ENCODE measurements around the gene TMEM117. TPM values are rescaled to one million over a fixed set of nuclear protein-coding genes. Genes with fewer than 3 reads are reported as not detected.

TMEM117 gene
- total RNA-seq, 2 donors from 2014 or later: 2.8 to 4.2 TPM

DNA sequence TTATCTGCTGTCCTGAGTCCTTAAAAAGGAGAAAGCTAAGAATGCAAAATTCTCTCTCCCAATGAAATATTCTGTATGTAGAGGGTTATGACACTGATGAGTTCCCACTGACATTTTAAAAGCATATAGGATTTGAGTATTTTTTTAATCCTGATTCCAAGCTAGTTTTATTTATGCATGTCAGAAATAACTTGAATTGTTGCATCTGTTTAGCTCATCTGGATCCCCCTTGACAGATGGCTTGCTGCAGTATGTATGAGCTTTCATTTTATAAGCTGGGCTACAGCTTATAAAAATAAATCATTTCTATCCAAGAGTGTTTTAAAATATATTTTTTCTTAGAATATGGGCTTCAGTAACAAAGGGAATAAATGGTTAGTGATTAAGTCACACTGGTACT lies 545.0 kb downstream of the TMEM117 start:
- Mint-ChIP-seq H3K27ac (no peak overlapping the region), H3K27me3 (no peaks in the 10 kb centered on the region), H3K4me1 (no peaks in the 10 kb centered on the region), H3K4me3 (no peak overlapping the region), H3K36me3 (ENCODE audit: low read depth) (no peaks in the 10 kb centered on the region), H3K9me3 (no peaks in the 10 kb centered on the region)
- no peak for ATAC-seq (replicated peaks)

DNA sequence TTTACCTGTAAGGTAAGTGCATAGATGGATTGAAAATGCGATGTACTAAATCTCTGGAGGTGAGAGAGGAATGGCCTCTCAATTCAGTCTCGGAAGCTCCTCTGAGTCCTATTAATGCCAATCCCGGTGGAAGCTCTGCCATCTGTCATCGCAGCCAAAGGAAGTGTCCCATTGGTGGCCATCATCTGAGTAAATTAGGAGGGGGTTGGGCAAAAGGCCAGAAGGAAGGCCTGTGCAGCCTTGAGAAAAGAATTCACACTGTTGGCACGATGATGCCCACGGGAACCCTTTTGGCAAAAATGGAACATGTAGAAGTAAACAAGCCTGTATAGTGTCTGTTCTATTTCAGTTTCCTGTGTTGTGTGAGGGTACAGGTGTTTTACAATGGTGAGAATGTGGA lies 545.5 kb downstream of the TMEM117 start:
- ATAC-seq (replicated peaks): no peak
- Mint-ChIP-seq H3K4me1 (no peaks in the 10 kb centered on the region), H3K4me3 (no peak overlapping the region), H3K9me3 (no peaks in the 10 kb centered on the region), H3K36me3 (ENCODE audit: low read depth) (no peaks in the 10 kb centered on the region), H3K27me3 (no peaks in the 10 kb centered on the region), H3K27ac (no peak overlapping the region)

DNA sequence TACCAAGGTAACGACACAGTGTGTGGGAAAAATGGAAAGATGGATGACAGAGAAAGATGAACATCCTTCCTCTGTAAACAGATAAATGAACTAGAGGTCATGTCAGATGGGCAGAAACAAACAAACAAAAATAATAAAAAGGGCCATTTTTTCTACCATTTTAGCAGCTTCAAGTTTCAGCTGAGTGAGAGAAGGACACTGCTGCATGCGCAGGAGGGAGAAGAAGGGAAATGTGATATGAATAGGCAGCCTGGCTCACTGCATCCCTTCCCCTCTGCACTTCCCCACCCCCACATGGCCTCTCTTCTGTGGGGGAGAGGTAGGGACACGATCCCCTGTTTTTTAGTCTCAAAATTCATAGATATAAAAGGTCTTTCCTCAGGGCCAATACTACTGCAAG lies 548.3 kb downstream of the TMEM117 start:
- Mint-ChIP-seq H3K36me3 (ENCODE audit: low read depth) (no peaks in the 10 kb centered on the region), H3K27me3 (no peaks in the 10 kb centered on the region), H3K9me3 (no peaks in the 10 kb centered on the region), H3K4me1 (no peaks in the 10 kb centered on the region), H3K27ac (no peak overlapping the region), H3K4me3 (no peak overlapping the region)
- no peak for ATAC-seq (replicated peaks)

DNA sequence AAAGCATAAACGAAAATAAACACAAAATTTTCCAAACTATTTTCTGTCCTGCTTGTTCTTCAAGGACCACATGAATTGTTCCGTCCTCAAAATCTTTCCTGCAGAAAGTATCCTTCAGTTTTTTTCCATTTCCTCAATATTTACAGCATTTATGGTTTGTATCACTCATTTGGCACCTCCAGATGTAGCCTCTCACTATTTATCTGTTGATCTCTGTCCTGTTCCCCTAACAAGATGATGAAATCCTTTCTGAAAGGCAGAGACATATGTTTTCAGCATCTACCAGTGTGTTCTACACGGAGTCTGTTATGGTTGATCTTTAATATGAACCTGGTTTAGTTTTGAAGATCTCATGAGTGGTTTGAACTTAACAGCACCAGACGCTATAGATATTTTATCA lies 550.1 kb downstream of the TMEM117 start:
- no peak overlapping the region for H3K4me3 Mint-ChIP-seq

DNA sequence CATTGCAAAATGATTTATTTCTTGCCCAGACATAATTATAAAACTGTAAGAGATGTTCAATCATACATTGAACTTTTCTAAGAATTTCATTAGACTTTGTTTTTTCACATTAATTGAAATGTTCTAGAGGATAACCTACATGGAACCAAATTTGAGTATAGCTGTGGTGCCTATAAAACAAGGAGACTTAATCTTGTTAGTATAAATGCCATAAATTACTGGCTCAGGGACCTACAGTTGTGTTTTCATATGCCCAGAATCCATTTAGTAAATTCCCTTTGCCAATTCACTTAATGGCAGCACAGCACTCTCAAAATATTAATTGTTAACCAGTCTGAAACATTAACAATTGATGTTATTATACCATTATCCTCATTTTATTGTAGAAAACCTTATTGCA lies 551.7 kb downstream of the TMEM117 start:
- ATAC-seq (replicated peaks): no peak
- no peak overlapping the region for H3K4me3 Mint-ChIP-seq
- no peak overlapping the region for H3K27ac Mint-ChIP-seq
- no peaks in the 10 kb centered on the region for H3K36me3 Mint-ChIP-seq (ENCODE audit: low read depth)
- no peaks in the 10 kb centered on the region for H3K27me3 Mint-ChIP-seq
- H3K4me1 Mint-ChIP-seq: no peaks in the 10 kb centered on the region
- no peaks in the 10 kb centered on the region for H3K9me3 Mint-ChIP-seq

More for the DNA sequence above, 550.1 kb downstream of the TMEM117 start:
- no peak for ATAC-seq (replicated peaks)
- no peaks in the 10 kb centered on the region for H3K27me3 Mint-ChIP-seq
- H3K27ac Mint-ChIP-seq: no peak overlapping the region
- no peaks in the 10 kb centered on the region for H3K36me3 Mint-ChIP-seq (ENCODE audit: low read depth)
- no peaks in the 10 kb centered on the region for H3K9me3 Mint-ChIP-seq
- H3K4me1 Mint-ChIP-seq: no peaks in the 10 kb centered on the region

DNA sequence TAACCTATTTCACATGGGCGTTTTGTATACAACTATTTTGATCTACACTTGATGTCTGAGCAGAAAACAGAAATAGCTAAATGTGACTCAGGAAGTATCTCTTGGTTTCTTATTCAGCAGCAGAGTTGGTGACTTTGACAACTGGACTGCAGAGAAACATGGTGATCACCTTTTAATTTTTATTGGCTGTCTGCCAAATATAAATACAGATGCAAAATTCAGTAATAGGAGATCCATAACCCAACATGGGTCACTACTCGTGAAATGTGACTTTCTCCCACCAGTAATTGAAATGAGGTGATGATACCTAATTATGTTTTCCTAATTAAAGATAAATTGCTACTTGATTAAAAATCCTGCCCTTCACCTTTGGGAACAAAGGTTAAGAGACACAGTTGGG lies 553.2 kb downstream of the TMEM117 start:
- H3K4me3 Mint-ChIP-seq: no peak overlapping the region
- no peaks in the 10 kb centered on the region for H3K4me1 Mint-ChIP-seq
- ATAC-seq (replicated peaks): no peak
- H3K9me3 Mint-ChIP-seq: no peaks in the 10 kb centered on the region
- H3K27me3 Mint-ChIP-seq: no peaks in the 10 kb centered on the region
- H3K27ac Mint-ChIP-seq: no peak overlapping the region
- H3K36me3 Mint-ChIP-seq (ENCODE audit: low read depth): no peaks in the 10 kb centered on the region

DNA sequence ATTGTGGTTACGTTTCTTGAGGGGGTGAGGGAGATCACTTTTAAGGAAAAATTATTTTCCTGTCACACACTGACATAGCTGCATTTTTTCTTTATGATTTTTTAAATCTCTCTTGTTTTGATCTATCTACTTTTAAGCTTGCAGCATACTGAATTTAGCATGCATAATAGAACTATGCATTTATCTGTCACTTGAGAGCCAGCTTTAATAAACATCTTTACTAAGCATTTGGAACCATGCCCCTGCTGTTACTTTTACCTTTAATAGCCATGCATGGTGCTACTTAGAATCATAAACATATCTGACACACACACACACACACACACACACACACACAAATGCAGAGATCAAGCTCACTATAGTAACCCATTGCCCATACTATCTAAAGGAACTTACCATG lies 554.0 kb downstream of the TMEM117 start:
- H3K4me3 Mint-ChIP-seq: no peak overlapping the region
- no peaks in the 10 kb centered on the region for H3K27me3 Mint-ChIP-seq
- no peaks in the 10 kb centered on the region for H3K4me1 Mint-ChIP-seq
- H3K9me3 Mint-ChIP-seq: no peaks in the 10 kb centered on the region
- no peaks in the 10 kb centered on the region for H3K36me3 Mint-ChIP-seq (ENCODE audit: low read depth)
- no peak overlapping the region for H3K27ac Mint-ChIP-seq
- no peak for ATAC-seq (replicated peaks)

DNA sequence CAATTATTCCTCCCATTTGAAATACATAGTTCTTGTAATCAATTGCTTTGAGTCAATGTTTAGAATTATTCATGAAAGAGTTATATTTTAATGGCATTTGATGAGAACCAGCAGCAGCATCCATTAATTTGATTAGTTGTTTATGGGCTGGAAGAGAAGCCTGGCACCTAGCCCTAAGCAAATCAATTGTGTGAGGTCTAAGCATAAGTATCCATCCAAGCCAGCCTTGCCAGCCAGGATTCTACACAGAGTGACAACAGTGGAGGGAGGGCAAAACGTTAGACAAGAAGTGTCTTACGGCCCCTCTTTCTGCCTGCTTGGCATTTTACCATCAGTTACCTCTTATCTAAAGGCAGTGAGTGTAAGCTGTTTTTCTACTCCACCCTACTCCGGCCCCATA lies 561.8 kb downstream of the TMEM117 start:
- Mint-ChIP-seq H3K36me3 (ENCODE audit: low read depth) (no peaks in the 10 kb centered on the region), H3K27me3 (peaks cover 3% of the 10 kb centered on the region)

DNA sequence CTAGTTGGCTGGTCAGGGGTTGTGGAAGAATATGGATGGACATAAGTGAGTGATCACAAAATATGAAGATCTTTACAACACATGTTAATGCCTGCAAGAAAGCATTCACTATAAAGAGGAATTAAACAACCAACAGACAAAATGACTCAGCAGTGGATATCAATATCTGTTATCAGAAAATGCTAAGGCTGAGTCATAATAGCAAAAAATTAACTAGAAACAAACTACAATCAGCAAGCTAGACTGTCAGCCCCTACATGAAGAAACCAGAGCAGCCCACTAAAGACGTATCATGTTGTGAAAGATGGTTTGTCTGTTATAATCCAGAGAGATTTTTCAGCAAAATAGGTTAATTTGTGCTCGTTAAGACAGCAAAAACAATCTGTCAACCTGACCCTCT lies 567.3 kb downstream of the TMEM117 start:
- H3K27me3 Mint-ChIP-seq: peaks cover 13% of the 10 kb centered on the region
- peaks cover 9% of the 10 kb centered on the region for H3K9me3 Mint-ChIP-seq
- no peaks in the 10 kb centered on the region for H3K4me1 Mint-ChIP-seq
- no peak for ATAC-seq (replicated peaks)
- H3K4me3 Mint-ChIP-seq: no peak overlapping the region
- no peaks in the 10 kb centered on the region for H3K36me3 Mint-ChIP-seq (ENCODE audit: low read depth)
- no peak overlapping the region for H3K27ac Mint-ChIP-seq

More for the DNA sequence above, 561.8 kb downstream of the TMEM117 start:
- Mint-ChIP-seq H3K27ac (no peak overlapping the region), H3K4me3 (no peak overlapping the region), H3K4me1 (no peaks in the 10 kb centered on the region), H3K9me3 (peaks cover 5% of the 10 kb centered on the region)
- ATAC-seq (replicated peaks): no peak

DNA sequence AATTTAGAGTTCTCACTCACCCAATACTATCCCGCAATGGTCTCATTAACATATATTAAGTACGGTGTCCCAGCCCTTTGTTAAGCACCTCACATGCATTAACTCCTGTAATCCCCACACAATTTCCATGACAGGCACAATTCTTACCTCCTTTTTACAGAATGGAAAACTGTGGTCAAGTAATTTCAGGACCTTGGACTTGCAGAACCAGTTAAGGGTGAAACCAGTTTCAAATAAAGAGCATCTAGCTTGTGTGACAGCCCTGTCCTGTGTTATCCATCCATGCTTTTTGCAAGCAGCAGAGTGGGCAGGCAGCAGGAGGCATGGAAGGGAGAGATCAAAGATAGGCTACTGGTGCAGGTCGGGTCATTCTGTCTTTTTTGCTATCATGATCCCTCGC lies 569.4 kb downstream of the TMEM117 start:
- H3K4me1 Mint-ChIP-seq: no peaks in the 10 kb centered on the region
- no peak overlapping the region for H3K27ac Mint-ChIP-seq
- H3K36me3 Mint-ChIP-seq (ENCODE audit: low read depth): no peaks in the 10 kb centered on the region
- H3K27me3 Mint-ChIP-seq: peaks cover 14% of the 10 kb centered on the region
- no peak overlapping the region for H3K4me3 Mint-ChIP-seq
- H3K9me3 Mint-ChIP-seq: peaks cover 10% of the 10 kb centered on the region
- ATAC-seq (replicated peaks): no peak

DNA sequence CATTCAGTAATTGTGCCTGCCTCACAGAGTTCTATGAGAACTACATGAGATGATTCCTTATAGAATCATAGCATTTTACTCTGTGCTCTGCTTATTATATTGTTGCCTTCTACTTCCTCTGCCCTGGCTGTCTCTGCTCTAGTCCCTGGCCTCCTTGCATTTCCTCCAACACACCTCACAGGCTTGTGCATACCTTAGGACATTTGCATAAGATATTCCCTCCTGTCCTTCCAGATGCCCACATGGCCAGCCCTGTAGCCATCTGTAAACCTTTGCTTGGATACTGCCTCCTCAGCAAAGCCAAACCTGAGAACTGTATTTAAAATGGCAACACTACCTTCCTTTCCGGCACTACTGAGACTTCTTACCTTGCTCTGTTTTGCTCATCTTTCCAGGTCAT lies 586.7 kb downstream of the TMEM117 start:
- Mint-ChIP-seq H3K4me3 (no peak overlapping the region), H3K4me1 (no peaks in the 10 kb centered on the region), H3K36me3 (ENCODE audit: low read depth) (no peaks in the 10 kb centered on the region), H3K27ac (no peak overlapping the region), H3K9me3 (no peaks in the 10 kb centered on the region), H3K27me3 (peaks cover 10% of the 10 kb centered on the region)
- ATAC-seq (replicated peaks): no peak

DNA sequence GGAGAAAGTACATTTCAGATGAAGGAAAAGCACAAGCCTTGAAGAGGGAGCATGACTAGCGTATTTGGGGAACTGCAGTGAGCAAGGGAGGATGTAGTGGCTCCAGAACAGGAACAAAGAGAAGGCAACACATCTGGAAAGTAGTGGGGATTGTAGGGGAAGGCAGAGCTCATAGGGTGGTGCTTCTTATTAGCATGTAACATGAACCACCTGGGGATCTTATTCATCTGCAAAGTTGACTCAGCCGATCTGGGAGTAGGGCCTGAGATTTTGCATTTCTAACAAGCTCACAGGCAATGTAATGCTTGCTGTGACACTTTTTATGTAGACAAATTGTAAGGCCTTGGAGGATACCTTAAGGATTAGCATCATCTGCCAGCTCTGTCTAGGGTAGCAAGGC lies 592.9 kb downstream of the TMEM117 start:
- Mint-ChIP-seq H3K4me1 (no peaks in the 10 kb centered on the region), H3K27me3 (peaks cover 6% of the 10 kb centered on the region), H3K9me3 (no peaks in the 10 kb centered on the region), H3K27ac (no peak overlapping the region), H3K36me3 (ENCODE audit: low read depth) (no peaks in the 10 kb centered on the region), H3K4me3 (no peak overlapping the region)
- ATAC-seq (replicated peaks): no peak

DNA sequence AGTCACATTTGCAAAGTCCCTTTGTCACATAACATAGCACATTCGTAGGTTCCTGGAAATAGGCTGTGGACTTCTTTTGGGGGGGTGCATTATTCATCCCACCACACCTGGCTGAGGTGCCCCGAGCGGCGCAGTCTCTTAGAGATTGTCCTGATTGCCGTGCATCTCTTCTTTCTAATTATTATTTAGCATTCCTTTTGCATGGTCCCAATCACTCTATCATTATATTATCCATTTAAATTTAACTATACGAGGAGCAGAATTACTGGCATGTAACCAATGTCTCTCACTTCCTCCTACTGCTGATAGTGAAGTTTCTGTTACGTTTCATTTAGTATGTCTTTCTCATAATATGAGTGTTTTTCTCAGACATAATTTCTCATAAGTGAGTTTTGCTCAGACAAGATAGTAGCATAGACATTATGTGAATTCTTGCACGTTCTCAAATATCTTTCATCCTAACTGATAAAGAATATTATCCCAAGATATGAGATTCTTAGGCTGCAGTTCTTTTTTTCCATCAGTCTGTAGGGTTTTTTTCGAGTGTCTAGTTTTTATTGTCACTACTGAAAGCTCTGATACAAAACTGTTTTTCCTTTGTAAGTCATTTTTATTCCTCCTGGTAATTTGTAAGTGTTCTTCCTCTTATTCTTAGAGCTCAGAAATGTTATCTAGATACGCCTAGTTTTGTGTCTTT lies 595.9 kb downstream of the TMEM117 start:
- H3K4me1 Mint-ChIP-seq: no peaks in the 10 kb centered on the region
- no peak overlapping the region for H3K4me3 Mint-ChIP-seq
- no peak overlapping the region for H3K27ac Mint-ChIP-seq
- no peaks in the 10 kb centered on the region for H3K36me3 Mint-ChIP-seq (ENCODE audit: low read depth)
- no peaks in the 10 kb centered on the region for H3K9me3 Mint-ChIP-seq
- H3K27me3 Mint-ChIP-seq: peaks cover 5% of the 10 kb centered on the region
- ATAC-seq (replicated peaks): no peak

DNA sequence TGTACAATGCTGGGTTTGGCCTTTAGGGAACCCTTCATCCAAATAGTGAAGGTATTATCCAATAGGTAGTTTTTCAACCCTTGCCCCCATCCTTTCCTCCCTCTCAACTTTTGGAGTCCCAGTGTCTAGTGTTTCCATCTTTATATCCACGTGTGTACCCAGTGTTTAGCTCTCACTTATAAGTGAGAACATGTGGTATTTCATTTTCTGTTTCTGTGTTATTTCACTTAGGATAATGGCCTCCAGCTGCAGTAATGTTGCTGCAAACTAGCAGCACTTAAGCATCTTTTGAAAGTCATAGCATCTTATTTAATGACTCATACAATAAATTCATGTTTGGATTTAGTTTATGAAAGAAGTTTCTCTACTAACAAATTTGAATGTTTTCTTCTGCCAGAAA lies 597.8 kb downstream of the TMEM117 start:
- no peak overlapping the region for H3K4me3 Mint-ChIP-seq
- no peak for ATAC-seq (replicated peaks)
- no peaks in the 10 kb centered on the region for H3K36me3 Mint-ChIP-seq (ENCODE audit: low read depth)
- no peaks in the 10 kb centered on the region for H3K9me3 Mint-ChIP-seq
- no peak overlapping the region for H3K27ac Mint-ChIP-seq
- peaks cover 3% of the 10 kb centered on the region for H3K27me3 Mint-ChIP-seq
- no peaks in the 10 kb centered on the region for H3K4me1 Mint-ChIP-seq

DNA sequence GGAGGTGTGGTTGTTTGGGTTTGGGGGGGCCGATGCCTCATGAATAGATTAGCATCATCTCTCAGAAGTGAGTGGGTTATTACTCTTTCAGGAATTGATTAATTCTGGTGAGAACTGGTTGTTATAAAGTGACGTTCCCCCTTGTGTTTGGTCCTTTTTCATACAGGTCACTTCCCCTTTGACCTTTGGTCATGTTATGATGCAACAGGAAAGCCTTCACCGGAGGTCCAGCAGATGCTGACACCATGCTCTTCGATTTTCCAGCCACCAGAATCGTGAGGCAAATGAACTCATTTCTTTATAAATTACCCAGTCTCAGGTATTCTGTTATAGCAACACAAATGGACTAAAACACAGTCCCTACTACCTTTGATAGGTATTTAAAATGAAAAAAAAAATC lies 600.9 kb downstream of the TMEM117 start:
- peaks cover 3% of the 10 kb centered on the region for H3K27me3 Mint-ChIP-seq
- ATAC-seq (replicated peaks): no peak
- H3K4me1 Mint-ChIP-seq: no peaks in the 10 kb centered on the region
- H3K9me3 Mint-ChIP-seq: no peaks in the 10 kb centered on the region
- H3K4me3 Mint-ChIP-seq: no peak overlapping the region
- H3K36me3 Mint-ChIP-seq (ENCODE audit: low read depth): no peaks in the 10 kb centered on the region
- no peak overlapping the region for H3K27ac Mint-ChIP-seq
